Measurements from ENCODE around the gene PHB1.

Gene PHB1

DNA sequence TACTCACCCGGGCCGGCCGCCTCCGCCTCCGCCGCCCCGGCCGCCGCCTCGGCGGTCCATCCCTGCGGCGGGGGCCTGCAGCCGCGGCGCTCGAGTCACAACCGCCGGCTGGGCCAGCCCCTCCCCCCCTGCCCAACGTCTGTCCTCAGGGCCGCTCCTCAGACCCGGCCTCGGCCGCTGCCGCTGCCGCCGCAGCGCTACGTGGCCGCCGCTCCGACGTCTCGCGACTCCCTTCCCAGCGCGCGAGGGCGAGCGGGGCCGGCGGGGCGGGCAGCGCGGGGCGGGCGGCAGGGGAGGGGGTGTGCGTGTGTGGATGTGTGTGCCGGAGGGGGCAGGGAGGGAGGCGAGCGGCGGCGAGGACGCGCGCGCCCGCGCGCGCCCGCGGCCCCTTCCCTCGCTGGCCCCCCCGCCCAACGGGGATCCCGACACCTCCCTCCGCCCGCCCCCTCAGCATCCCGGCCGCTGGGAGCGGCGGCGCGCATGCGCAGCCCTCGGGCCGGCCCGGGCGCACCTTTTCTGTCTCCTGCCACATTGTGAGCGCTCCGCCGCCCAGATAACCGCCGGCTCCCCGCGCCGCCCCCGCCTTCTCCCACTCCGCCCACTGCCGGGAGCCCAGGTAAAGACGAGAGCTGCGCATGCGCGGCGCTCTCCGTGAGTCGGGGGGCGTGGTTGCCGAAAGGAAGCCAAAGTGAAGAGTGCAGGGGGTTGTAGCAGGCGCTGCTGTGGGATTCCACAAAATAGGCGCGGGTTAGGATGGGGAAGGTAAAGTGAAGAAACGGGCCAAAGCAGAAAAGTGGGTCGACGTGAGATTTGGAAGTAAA, 52.6 kb downstream of the PHB1 start, which contains the start of gene ZNF652:
ZNF652 (minus strand) TSS at position 349 of the 821 bp plus-strand sequence. CDS start 44,525 bp downstream, outside the sequence.
- Mint-ChIP-seq H3K27me3 (no peaks in the 10 kb centered on the region), H3K4me1 (peaks cover 53% of the 10 kb centered on the region), H3K36me3 (peaks cover 5% of the 10 kb centered on the region), H3K9me3 (no peaks in the 10 kb centered on the region), H3K4me3 (peak within 1 kb of the TSS; percentile 90), H3K27ac (peak within 1 kb of the TSS; percentile 83)
- peak; percentile 81 for ATAC-seq

GRCh38 chr17:49361129-49361901, 53.4 kb downstream of the PHB1 start:
- H3K4me3 Mint-ChIP-seq, result peak overlapping the region; percentile 83
- H3K4me1 Mint-ChIP-seq, result peaks cover 57% of the 10 kb centered on the region
- H3K36me3 Mint-ChIP-seq, result peaks cover 5% of the 10 kb centered on the region
- H3K27ac Mint-ChIP-seq, result peak overlapping the region; percentile 82
- no peaks in the 10 kb centered on the region for H3K27me3 Mint-ChIP-seq
- peak; percentile 83 for ATAC-seq
- no peaks in the 10 kb centered on the region for H3K9me3 Mint-ChIP-seq

DNA sequence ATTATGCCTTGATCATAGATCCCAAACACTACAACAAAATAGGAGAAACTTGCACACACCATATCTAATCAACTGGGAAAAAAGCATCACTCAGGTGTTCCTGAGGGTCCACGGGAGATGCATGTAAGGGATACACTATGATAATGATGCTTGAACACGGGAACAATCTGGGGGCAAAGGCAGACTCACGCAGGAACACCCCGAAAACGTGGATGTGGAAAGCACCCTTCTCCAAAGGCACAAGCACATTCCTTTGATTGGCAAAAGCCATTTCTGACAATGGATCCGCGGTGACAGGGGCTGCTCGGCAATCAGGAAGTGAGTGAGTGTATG, 53.9 kb downstream of the PHB1 start:
- H3K9me3 Mint-ChIP-seq, result no peaks in the 10 kb centered on the region
- H3K4me3 Mint-ChIP-seq, result peak overlapping the region; percentile 83
- ATAC-seq, result no peak
- no peaks in the 10 kb centered on the region for H3K27me3 Mint-ChIP-seq
- H3K36me3 Mint-ChIP-seq, result peaks cover 4% of the 10 kb centered on the region
- H3K4me1 Mint-ChIP-seq, result peaks cover 55% of the 10 kb centered on the region
- H3K27ac Mint-ChIP-seq, result peak overlapping the region; percentile 82

GRCh38 chr17:49359990-49360795, 54.5 kb downstream of the PHB1 start:
- no peaks in the 10 kb centered on the region for H3K27me3 Mint-ChIP-seq
- H3K27ac Mint-ChIP-seq, result peak overlapping the region; percentile 82
- no peak for ATAC-seq
- no peaks in the 10 kb centered on the region for H3K9me3 Mint-ChIP-seq
- H3K4me3 Mint-ChIP-seq, result peak overlapping the region; percentile 83
- H3K4me1 Mint-ChIP-seq, result peaks cover 50% of the 10 kb centered on the region
- no peaks in the 10 kb centered on the region for H3K36me3 Mint-ChIP-seq

DNA sequence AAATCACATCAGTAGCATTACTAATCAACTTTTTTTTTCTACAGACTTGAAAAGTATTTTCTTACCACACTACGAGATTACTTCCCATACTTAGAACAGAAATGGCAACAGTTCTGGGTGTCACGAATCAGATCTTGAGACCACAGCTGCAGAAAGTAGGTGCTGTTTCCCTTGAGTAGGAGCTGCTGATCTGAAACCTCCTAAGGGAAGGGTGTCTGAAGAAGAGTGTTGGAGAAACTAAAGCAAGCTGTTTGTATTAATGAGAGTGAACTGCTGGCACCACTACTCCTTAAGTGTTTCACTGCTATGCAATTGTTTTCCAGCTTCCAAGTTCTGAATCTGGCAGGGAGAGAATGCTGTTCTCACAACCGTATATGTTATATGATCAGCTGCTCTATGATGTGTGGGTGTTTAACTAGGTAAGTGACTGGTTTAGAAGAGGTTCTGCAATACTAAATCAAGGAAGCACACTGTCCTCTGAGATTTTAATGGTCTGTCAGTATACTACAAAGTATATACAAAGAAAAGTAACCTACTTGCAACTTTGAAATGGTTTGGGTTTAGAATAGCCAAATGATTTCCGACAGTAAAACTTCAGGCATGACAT, 55.9 kb downstream of the PHB1 start:
- no peak for ATAC-seq
- H3K27me3 Mint-ChIP-seq, result no peaks in the 10 kb centered on the region
- H3K4me3 Mint-ChIP-seq, result peak overlapping the region; percentile 54
- H3K4me1 Mint-ChIP-seq, result peaks cover 50% of the 10 kb centered on the region
- H3K27ac Mint-ChIP-seq, result peak overlapping the region; percentile 54
- H3K36me3 Mint-ChIP-seq, result no peaks in the 10 kb centered on the region
- no peaks in the 10 kb centered on the region for H3K9me3 Mint-ChIP-seq

GRCh38 chr17:49357516-49357915, 57.2 kb downstream of the PHB1 start:
- ATAC-seq, result no peak
- Mint-ChIP-seq H3K27me3 (no peaks in the 10 kb centered on the region), H3K27ac (peak overlapping the region; percentile 54), H3K4me1 (peaks cover 52% of the 10 kb centered on the region), H3K36me3 (peaks cover 3% of the 10 kb centered on the region), H3K4me3 (no peak overlapping the region), H3K9me3 (no peaks in the 10 kb centered on the region)

GRCh38 chr17:49356320-49356719, 58.4 kb downstream of the PHB1 start:
- peaks cover 5% of the 10 kb centered on the region for H3K36me3 Mint-ChIP-seq
- H3K27me3 Mint-ChIP-seq, result no peaks in the 10 kb centered on the region
- H3K27ac Mint-ChIP-seq, result no peak overlapping the region
- H3K9me3 Mint-ChIP-seq, result no peaks in the 10 kb centered on the region
- no peak for ATAC-seq
- H3K4me1 Mint-ChIP-seq, result peaks cover 50% of the 10 kb centered on the region
- H3K4me3 Mint-ChIP-seq, result no peak overlapping the region
